ENCODE measurements around the gene EEF1AKMT4. TPM values are rescaled to one million over a fixed set of nuclear protein-coding genes. Genes with fewer than 3 reads are reported as not detected.

The EEF1AKMT4 gene
- total and polyA plus RNA-seq, 2 of the 8 experiments (the other 6 are each of a cell fraction or from before 2014, with no cell fraction given), result 9.3 to 30.1 TPM

DNA sequence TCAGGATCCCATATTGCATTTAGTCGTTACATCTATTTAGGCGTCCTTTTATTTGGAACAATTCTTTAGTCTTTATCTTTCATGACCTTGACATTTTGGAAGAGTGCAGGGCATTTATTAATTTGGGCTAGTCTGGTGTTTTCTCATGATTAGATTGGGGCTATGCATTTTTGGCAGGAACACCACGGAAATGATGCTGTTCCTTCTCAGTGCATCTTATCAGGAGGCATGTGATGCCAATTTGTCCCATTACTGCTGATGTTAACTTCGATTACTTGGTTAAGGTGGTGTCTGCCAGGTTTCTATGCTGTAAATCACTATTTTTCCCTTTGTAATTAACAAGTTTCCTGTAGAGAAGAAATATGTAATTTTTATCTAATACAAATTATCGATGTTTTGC, 38.2 kb upstream of the EEF1AKMT4 start:
- H4K5ac ChIP-seq (ENCODE audit: insufficient read length, low read depth, low read length), result no peak overlapping the region
- H2BK5ac ChIP-seq (ENCODE audit: low read depth, low read length), result no peak overlapping the region
- H3K9me3 ChIP-seq (ENCODE audit: insufficient read depth in 2 of 2, low read depth in 1 of 2, low read length in 1 of 2), result no peaks in the 10 kb centered on the region
- H4K8ac ChIP-seq (ENCODE audit: extremely low read depth, insufficient read depth, low read length), result no peak overlapping the region
- H3K27ac ChIP-seq (ENCODE audit: low read depth, low read length), result no peak overlapping the region
- H3K4me3 ChIP-seq (ENCODE audit: extremely low read depth in 1 of 4, insufficient read depth in 2 of 4, low read depth in 3 of 4, low read length in 4 of 4), result no peak overlapping the region
- H3K4me1 ChIP-seq (replicated peaks in 1 of 4; ENCODE audit: control insufficient read depth in 3 of 4, insufficient read depth in 4 of 4, low read length in 3 of 4), result no peaks in the 10 kb centered on the region
- H2BK20ac ChIP-seq (ENCODE audit: low read length), result no peak overlapping the region
- no peak overlapping the region for H3K18ac ChIP-seq (ENCODE audit: extremely low read depth, low read length)
- no peak overlapping the region for H3K23ac ChIP-seq (ENCODE audit: insufficient read length)
- POLR2A ChIA-PET (ENCODE audit: partially characterized antibody), result no interaction called here
- no peaks in the 10 kb centered on the region for H3K36me3 ChIP-seq (ENCODE audit: control insufficient read depth in 2 of 4, insufficient read depth in 4 of 4, low read length in 3 of 4)
- no peaks in the 10 kb centered on the region for H4K20me1 ChIP-seq (replicated peaks in 1 of 2; ENCODE audit: control insufficient read depth in 1 of 2, insufficient read depth in 2 of 2, low read length in 2 of 2)
- FAIRE-seq, result no peak
- no peak for TF ChIP-seq TAF7 (optimal IDR thresholded peaks at IDR 0.05; ENCODE audit: borderline replicate concordance, low read depth, low read length)
- no peak for TF ChIP-seq KDM1A (IDR thresholded peaks at IDR 0.05; ENCODE audit: borderline replicate concordance, low read length)
- TF ChIP-seq TAF1 (IDR thresholded peaks at IDR 0.05; ENCODE audit: low read depth, low read length), result no peak
- TF ChIP-seq CEBPB (IDR thresholded peaks at IDR 0.05; ENCODE audit: low read depth, low read length), result no peak
- TF ChIP-seq, protein P1, sequence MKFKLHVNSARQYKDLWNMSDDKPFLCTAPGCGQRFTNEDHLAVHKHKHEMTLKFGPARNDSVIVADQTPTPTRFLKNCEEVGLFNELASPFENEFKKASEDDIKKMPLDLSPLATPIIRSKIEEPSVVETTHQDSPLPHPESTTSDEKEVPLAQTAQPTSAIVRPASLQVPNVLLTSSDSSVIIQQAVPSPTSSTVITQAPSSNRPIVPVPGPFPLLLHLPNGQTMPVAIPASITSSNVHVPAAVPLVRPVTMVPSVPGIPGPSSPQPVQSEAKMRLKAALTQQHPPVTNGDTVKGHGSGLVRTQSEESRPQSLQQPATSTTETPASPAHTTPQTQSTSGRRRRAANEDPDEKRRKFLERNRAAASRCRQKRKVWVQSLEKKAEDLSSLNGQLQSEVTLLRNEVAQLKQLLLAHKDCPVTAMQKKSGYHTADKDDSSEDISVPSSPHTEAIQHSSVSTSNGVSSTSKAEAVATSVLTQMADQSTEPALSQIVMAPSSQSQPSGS (IDR thresholded peaks at IDR 0.05; ENCODE audit: low read length), result no peak
- TF ChIP-seq ZNF274 (IDR thresholded peaks at IDR 0.05; ENCODE audit: borderline replicate concordance, extremely low read depth, low read length), result no peak
- TF ChIP-seq TCF12 (IDR thresholded peaks at IDR 0.05; ENCODE audit: low read depth, low read length), result no peak
- no peak for TF ChIP-seq RXRA (IDR thresholded peaks at IDR 0.05; ENCODE audit: insufficient read depth, low read depth, low read length)
- TF ChIP-seq RAD21 (IDR thresholded peaks at IDR 0.05 in 1 of 2, conservative IDR thresholded peaks at IDR 0.05 in 1 of 2; ENCODE audit: low read depth in 2 of 2, low read length in 2 of 2), result no peak
- TF ChIP-seq TBP (IDR thresholded peaks at IDR 0.05; ENCODE audit: low read depth, low read length), result no peak
- no peak overlapping the region for H2BK12ac ChIP-seq (ENCODE audit: low read depth, low read length)
- H3K4me2 ChIP-seq (ENCODE audit: insufficient read depth in 1 of 2, low read depth in 2 of 2, low read length in 2 of 2), result no peak overlapping the region
- no peak overlapping the region for H3K56ac ChIP-seq (replicated peaks; ENCODE audit: insufficient read length, low read depth, low read length)
- H3K4ac ChIP-seq (replicated peaks; ENCODE audit: insufficient read length, low read depth, low read length), result no peak overlapping the region
- H2AFZ ChIP-seq (ENCODE audit: low read length), result no peak overlapping the region
- no peaks in the 10 kb centered on the region for H3K27me3 ChIP-seq (replicated peaks in 1 of 4; ENCODE audit: control insufficient read depth in 3 of 4, extremely low read depth in 1 of 4, insufficient read depth in 3 of 4, low read length in 3 of 4)
- no peak overlapping the region for H2BK120ac ChIP-seq (replicated peaks; ENCODE audit: low read depth, low read length)
- no peak overlapping the region for H2AK5ac ChIP-seq (ENCODE audit: low read depth, low read length)
- H2BK15ac ChIP-seq (ENCODE audit: low read length), result no peak overlapping the region
- H3K79me2 ChIP-seq (ENCODE audit: control insufficient read depth in 1 of 2, insufficient read depth in 2 of 2, low read length in 2 of 2), result no peaks in the 10 kb centered on the region
- H3K14ac ChIP-seq (ENCODE audit: insufficient read length), result no peak overlapping the region
- CTCF ChIA-PET (ENCODE audit: partially characterized antibody), result interaction anchor here (0.6 to 3.2 kb wide), 6 partner anchors 16 to 344 kb away, joined by 3 to 40 read pairs (median 4); partner anchors contain the start of gene ABCC5
- H3K9ac ChIP-seq (replicated peaks in 1 of 4; ENCODE audit: extremely low read depth in 1 of 4, low read depth in 3 of 4, low read length in 3 of 4), result no peak overlapping the region
- 87% methylated on average over 5 of the region's 5 CpGs; no CpG with 5 or more reads in 1 of the 2 experiments for WGBS, 2 experiments (ENCODE audit: extremely low coverage in 1 of 2, insufficient coverage in 1 of 2, insufficient read length in 1 of 2, insufficient replicate concordance in 2 of 2, low coverage in 1 of 2, low lambda C conversion rate in 2 of 2, missing lambda C conversion rate in 1 of 2)
- no peaks in the 10 kb centered on the region for H3K79me1 ChIP-seq (ENCODE audit: low read depth, low read length)
- H4K91ac ChIP-seq (replicated peaks; ENCODE audit: insufficient read length, low read length), result no peak overlapping the region
- no peak for DNase-seq (ENCODE audit: low read depth in 1 of 2, low spot score in 2 of 2)
- no peaks in the 10 kb centered on the region for H3K23me2 ChIP-seq (ENCODE audit: low read depth, low read length)

All from H1 (cell line).